Lung microvascular endothelial cell (primary cell): ENCODE data around the gene ITGAV. TPM values are rescaled to one million over a fixed set of nuclear protein-coding genes. Genes with fewer than 3 reads are reported as not detected.

Experiments used
- DNase-seq, 2 donors: peaks; one replicate each; pipeline versions ENCODE4 v3.0.0 to v3.0.0-alpha.2; 2010; ENCODE audit warnings: low read depth in 2 of 2
- total RNA-seq: library from RNA; depleted of rRNA; stranded (reverse); fragments of >200 nt; gene quantifications from 2 replicates; pipeline ENCODE4 v1.2.1, GENCODE V29; 2014

ITGAV gene
- total RNA-seq, 1 donor from 2014 or later = 138 TPM

DNA sequence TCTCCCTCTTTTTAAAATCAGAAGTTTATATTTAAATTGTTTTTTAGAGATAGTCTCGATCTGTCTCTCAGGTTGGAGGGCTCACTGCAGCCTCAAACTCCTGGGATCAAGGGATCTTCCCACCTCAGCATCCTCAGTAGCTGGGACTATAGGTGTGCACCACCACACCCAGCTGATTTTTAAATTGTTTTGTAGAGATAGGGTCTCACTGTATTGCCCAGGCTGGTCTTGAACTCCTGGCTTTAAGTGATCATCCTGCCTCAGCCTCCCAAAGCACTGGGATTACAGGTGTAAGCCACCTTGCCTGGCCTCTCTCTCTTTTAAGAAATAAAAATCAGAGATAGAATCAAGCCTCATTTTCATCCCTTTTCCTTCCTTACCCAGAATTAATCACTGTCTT is 126.1 kb downstream of the ITGAV start:
- DNase-seq = no peak

DNA sequence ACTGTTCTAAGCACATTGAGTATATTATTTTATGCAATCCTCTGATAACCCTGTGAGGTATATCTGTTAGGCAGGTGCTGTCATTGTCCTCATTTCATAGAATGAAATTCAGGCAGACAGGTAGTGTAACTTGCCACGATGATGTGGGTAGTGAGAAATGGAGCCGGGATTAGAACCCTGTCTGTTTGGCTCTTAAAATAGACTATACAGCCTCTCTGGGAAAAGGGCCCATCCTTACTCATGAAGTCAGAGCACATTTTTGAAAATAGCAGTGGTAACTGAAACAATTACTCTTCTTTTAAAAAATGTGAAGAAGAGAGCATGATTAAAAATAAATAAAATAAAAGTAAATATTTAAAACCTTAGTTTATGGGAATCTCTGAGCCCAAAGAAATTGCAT is 127.0 kb downstream of the ITGAV start:
- DNase-seq = no peak

DNA sequence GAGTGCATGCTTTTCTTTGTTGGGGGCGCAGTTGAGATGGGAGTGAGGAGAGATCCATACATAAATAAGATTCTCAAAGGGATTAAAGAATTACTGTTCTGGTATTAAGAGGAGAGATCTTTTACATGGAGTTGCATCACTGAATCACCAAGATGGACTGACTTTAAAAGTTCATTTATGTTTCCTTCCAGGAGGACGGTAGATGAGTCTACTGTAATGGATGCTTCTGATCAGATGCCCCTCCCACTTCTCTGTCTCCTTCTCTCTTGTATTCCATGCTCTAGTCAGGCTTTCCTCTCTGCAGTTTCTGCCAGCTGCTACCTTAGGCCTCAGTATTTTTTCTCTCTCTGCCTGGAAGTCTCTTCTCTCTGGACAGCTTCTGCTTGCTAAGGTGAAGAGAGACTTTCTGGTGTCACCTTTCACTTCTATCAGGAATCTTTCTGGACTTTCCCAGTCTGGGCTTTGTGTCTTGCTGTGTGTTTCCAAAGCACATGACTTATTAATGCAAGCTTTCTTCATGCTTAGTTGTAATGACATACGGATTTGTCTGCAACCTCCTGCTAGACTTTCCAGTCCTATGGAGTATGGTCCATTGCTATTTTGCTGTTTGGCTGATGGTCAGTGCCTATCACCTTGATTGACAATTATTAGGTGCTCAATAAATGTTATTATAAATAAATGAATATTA is 127.6 kb downstream of the ITGAV start:
- no peak for DNase-seq

DNA sequence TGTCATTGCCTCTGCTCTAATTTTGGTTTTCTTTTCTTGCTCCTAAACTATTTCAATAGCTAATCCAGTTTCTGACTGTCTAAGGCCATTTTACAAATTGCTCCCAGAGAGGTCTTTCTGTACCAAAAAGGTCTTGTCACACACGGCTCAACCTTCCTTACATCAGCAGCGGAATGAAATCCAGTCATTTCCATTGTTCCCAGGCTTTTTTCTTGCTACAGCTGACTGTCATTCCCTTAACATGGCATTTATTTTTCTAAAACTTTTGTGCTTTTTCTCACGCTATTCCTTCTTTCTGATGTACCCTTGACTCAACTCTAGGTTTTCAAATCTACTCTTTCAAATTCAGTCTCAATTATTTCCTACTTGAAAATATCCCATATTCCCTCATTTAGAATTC is 128.3 kb downstream of the ITGAV start:
- no peak for DNase-seq

DNA sequence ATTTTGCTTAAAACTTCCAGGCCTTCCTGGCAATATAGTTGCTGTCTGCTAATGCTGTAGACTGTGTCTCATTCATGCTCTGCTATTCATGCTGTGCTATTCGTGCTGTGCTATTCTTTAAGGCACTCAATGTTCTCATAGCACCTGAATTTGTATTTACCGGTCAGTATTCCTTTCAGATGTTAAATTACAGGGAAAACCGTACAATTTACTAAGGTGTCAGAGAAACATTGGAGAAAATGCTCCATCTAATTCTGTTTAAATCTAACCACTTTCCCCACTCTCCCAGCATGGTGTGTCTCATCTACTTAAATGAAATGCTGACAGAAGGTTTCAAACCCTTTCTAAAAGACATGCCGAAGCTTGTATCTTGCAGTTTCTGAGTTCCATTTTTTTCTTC is 129.0 kb downstream of the ITGAV start:
- DNase-seq = no peak

DNA sequence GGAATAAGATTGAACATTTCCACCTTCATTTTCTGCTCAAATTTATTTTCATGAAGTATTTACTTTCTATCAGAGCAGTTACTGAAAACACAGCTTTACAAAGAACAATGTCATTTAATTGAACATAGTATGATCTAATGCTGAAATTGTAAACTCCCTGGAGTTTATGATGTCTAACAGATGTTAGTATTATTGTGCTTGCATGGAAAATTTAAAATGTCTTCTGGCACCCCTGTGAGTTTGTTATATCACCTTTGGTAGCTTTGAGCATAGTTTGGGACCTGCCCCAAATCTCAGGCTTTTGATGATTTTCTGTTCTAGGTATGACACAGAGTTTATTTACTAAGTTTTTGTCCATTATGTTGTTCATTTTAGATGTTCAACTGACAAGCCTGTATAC is 132.1 kb downstream of the ITGAV start:
- DNase-seq = no peak

DNA sequence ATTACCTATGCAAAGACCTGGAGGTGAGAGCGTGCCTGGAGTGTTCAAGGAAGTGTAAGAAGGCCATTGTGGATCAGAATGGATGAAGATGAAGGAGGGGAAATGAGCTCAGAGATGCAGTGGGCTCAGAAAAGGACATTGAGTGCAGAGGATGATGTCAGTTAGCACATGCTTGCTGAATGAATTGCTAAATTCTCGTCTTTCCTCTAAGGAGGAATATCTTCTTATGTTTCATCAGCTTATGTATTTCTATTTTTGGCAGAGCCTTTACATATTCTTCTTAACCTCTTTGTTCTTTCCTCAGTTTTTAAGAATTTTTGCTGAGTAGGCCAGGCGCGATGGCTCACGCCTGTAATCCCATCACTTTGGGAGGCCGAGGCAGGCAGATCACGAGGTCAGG is 134.9 kb downstream of the ITGAV start:
- DNase-seq = no peak

DNA sequence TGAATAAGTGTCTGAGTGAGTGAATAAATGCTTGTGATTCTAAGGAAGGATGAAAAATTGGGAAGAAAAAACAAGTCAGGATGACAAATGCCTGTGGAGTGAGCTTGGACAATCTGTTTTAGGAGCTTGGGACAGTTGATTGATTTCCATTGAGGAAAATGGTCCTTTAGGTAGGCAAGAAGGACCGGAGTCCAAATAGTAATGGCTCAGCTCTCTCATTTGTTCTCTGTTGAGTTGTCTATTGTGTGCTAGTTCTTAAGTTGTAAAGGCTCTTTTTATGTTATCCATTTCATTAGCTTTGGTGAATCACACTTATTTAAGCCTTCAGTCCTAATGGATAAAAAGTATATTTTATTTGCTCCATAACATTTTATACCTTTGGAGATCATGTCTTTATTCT is 135.9 kb downstream of the ITGAV start:
- DNase-seq = no peak

DNA sequence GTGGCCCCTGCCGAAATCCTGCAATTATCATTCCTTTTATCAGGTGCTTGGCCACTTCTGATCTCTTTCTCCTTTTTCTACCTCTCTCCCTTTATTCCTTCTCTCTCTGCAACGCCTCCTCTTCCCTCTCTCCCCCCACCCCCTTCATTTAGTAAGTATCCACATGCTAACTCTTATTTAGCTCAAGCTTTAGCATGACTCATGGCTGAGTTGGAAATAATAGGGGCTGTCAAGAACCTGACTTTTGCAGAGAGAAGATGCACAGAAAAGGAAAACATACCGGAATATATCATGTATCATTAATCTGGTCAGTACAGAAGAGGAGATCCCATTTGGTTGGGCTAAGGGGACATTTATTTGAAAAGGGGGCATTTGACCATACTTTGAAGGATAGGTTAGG is 137.1 kb downstream of the ITGAV start:
- no peak for DNase-seq

DNA sequence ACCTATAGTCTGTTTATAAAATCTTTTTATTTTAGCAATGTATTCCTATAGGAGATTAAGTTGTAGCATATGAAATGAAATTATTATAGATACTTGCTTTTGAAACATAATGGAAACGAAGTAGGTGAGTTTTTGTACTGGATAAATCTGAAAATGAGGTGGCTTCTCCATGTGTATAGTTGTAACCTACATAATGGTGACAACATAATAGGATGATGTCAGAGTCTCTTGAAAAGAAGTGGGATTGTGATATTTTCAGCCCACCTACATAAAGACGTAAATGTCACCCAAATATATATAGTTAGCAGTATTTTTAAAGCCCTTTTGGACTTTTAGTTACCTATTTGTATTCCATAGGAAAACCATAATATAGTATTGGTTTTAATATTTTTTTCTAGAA is 138.8 kb downstream of the ITGAV start:
- no peak for DNase-seq

Other genes starting within 250 kb of the ITGAV start
- gene ZC3H15, start 103.8 kb upstream of the ITGAV start, total RNA-seq = 43.1 and 43.2 TPM in 2 replicates
- 27.9 and 49.4 TPM in 2 replicates for gene FAM171B, start 104.0 kb downstream of the ITGAV start, total RNA-seq